ENCODE results near the gene PIK3R3.

The PIK3R3 gene

DNA sequence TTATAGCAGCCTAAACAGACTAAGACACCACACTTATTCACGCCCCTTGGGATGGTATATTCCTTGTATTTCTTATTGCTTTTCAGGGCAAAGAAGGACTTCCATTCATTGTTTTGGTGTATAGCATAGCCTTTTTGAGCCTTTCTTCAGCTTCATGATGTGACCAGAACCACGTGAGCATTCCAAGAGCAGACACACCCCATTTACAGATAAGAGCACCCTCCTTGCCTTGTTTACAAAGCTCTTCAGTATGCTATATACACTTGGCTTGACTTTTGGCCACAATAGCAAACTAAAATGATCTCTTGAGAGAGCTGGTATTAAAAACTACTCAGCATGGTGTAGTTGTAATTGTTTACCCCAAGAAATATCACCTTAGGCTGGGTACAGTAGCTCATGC is 78.7 kb downstream of the PIK3R3 start:
- Histone ChIP-seq H3K9me3 (ENCODE audit: low read length) (no peaks in the 10 kb centered on the region), H4K20me1 (ENCODE audit: insufficient read depth, low read length) (no peaks in the 10 kb centered on the region), H2AFZ (ENCODE audit: low read length) (no peak overlapping the region), H3K4me1 (ENCODE audit: insufficient read depth, low read length, severe bottlenecking) (no peaks in the 10 kb centered on the region), H3K27ac (ENCODE audit: low read depth, low read length, poor library complexity, severe bottlenecking) (no peak overlapping the region), H3K9ac (ENCODE audit: low read length) (no peak overlapping the region), H3K36me3 (ENCODE audit: insufficient read depth, low read length) (no peaks in the 10 kb centered on the region), H3K9me2 (ENCODE audit: low read depth, low read length) (no peaks in the 10 kb centered on the region), H3K27me3 (ENCODE audit: insufficient read depth, low read length) (no peaks in the 10 kb centered on the region), H3K4me2 (ENCODE audit: low read length) (no peak overlapping the region), H3F3A (ENCODE audit: insufficient read depth, low read length) (no peaks in the 10 kb centered on the region), H3K79me2 (ENCODE audit: insufficient read depth, low read length) (no peaks in the 10 kb centered on the region), H3K4me3 (ENCODE audit: low read depth, low read length, poor library complexity, severe bottlenecking) (no peak overlapping the region)
- TF ChIP-seq, protein P1, sequence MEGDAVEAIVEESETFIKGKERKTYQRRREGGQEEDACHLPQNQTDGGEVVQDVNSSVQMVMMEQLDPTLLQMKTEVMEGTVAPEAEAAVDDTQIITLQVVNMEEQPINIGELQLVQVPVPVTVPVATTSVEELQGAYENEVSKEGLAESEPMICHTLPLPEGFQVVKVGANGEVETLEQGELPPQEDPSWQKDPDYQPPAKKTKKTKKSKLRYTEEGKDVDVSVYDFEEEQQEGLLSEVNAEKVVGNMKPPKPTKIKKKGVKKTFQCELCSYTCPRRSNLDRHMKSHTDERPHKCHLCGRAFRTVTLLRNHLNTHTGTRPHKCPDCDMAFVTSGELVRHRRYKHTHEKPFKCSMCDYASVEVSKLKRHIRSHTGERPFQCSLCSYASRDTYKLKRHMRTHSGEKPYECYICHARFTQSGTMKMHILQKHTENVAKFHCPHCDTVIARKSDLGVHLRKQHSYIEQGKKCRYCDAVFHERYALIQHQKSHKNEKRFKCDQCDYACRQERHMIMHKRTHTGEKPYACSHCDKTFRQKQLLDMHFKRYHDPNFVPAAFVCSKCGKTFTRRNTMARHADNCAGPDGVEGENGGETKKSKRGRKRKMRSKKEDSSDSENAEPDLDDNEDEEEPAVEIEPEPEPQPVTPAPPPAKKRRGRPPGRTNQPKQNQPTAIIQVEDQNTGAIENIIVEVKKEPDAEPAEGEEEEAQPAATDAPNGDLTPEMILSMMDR (IDR thresholded peaks at IDR 0.05; ENCODE audit: low read length) = no peak
- TF ChIP-seq EZH2 (IDR thresholded peaks at IDR 0.05; ENCODE audit: borderline replicate concordance, low read length) = no peak

DNA sequence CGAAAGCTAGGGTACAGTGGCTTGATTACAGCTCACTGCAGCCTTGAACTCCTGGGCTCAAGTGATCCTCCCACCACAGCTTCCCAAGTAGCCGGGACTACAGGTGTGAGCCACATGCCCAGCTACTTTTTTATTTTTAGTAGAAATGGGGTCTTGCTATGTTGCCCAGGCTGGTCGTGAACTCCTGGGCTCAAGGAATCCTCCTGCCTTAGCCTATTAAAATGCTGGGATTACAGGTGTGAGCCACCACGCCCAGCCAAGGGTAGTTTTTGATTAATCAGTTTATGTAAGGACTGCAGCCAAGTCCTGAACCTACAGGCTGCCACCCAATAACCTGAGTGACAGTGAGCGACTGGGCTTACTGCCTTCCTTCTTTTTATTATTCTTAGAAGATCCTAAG is 88.3 kb downstream of the PIK3R3 start:
- H3K4me1 ChIP-seq (ENCODE audit: insufficient read depth, low read length, severe bottlenecking) = peaks cover 52% of the 10 kb centered on the region
- no peak overlapping the region for H2AFZ ChIP-seq (ENCODE audit: low read length)
- peak overlapping the region; percentile 94 for H3K27ac ChIP-seq (ENCODE audit: low read depth, low read length, poor library complexity, severe bottlenecking)
- H3K9me2 ChIP-seq (ENCODE audit: low read depth, low read length) = no peaks in the 10 kb centered on the region
- H3K9me3 ChIP-seq (ENCODE audit: low read length) = no peaks in the 10 kb centered on the region
- H3K27me3 ChIP-seq (ENCODE audit: insufficient read depth, low read length) = no peaks in the 10 kb centered on the region
- peak overlapping the region; percentile 1; the same call in 1 of the 2 replicates for H3K4me2 ChIP-seq (ENCODE audit: low read length)
- H4K20me1 ChIP-seq (ENCODE audit: insufficient read depth, low read length) = no peaks in the 10 kb centered on the region
- H3K9ac ChIP-seq (ENCODE audit: low read length) = no peak overlapping the region
- no peaks in the 10 kb centered on the region for H3K36me3 ChIP-seq (ENCODE audit: insufficient read depth, low read length)
- H3K79me2 ChIP-seq (ENCODE audit: insufficient read depth, low read length) = no peaks in the 10 kb centered on the region
- H3K4me3 ChIP-seq (ENCODE audit: low read depth, low read length, poor library complexity, severe bottlenecking) = no peak overlapping the region
- TF ChIP-seq EZH2 (IDR thresholded peaks at IDR 0.05; ENCODE audit: borderline replicate concordance, low read length) = no peak
- TF ChIP-seq, protein P1 (IDR thresholded peaks at IDR 0.05; ENCODE audit: low read length) = no peak
- peaks cover 8% of the 10 kb centered on the region; the same call in 1 of the 2 replicates for H3F3A ChIP-seq (ENCODE audit: insufficient read depth, low read length)

DNA sequence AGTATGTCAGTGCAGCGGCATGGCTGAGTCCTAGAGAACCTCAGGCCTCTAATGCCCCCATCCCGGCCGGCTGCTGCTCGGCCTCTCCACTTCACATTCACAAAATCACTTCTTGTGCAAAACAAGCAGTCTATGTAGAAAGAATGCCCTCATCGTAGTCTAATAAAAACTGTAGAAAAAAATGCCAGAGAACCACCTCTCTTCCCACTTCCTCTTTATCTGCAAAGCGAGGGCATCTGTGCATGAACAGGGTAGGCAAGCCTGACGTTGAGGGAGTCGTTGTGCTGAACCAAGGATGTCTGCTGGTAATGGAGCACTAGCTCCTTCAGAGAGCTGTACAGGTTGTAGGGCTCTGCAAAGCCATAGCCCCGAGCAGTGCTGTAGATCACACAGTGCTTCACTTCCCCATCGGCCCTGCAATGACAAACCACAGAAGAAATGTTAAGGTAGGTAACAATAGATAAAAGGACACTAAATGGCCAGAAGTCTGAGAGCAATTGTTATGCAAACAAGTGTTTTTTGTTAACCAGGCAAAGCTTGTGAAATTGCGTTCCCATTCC is 88.9 kb downstream of the PIK3R3 start:
- peaks cover 52% of the 10 kb centered on the region for H3K4me1 ChIP-seq (ENCODE audit: insufficient read depth, low read length, severe bottlenecking)
- H3K4me2 ChIP-seq (ENCODE audit: low read length) = peak overlapping the region; percentile 49
- no peaks in the 10 kb centered on the region for H3K79me2 ChIP-seq (ENCODE audit: insufficient read depth, low read length)
- H3K9me3 ChIP-seq (ENCODE audit: low read length) = no peaks in the 10 kb centered on the region
- H3K4me3 ChIP-seq (ENCODE audit: low read depth, low read length, poor library complexity, severe bottlenecking) = peak overlapping the region; percentile 4
- H3F3A ChIP-seq (ENCODE audit: insufficient read depth, low read length) = peaks cover 8% of the 10 kb centered on the region; the same call in 1 of the 2 replicates
- H3K9me2 ChIP-seq (ENCODE audit: low read depth, low read length) = no peaks in the 10 kb centered on the region
- H3K9ac ChIP-seq (ENCODE audit: low read length) = peak overlapping the region; percentile 40
- H3K36me3 ChIP-seq (ENCODE audit: insufficient read depth, low read length) = no peaks in the 10 kb centered on the region
- H3K27ac ChIP-seq (ENCODE audit: low read depth, low read length, poor library complexity, severe bottlenecking) = peak overlapping the region; percentile 94
- H2AFZ ChIP-seq (ENCODE audit: low read length) = no peak overlapping the region
- H3K27me3 ChIP-seq (ENCODE audit: insufficient read depth, low read length) = no peaks in the 10 kb centered on the region
- TF ChIP-seq, protein P1 (IDR thresholded peaks at IDR 0.05; ENCODE audit: low read length) = no peak
- no peak for TF ChIP-seq EZH2 (IDR thresholded peaks at IDR 0.05; ENCODE audit: borderline replicate concordance, low read length)
- H4K20me1 ChIP-seq (ENCODE audit: insufficient read depth, low read length) = no peaks in the 10 kb centered on the region

All from OCI-LY1 (cell line).